ENCODE measurements around the gene NPS. TPM values are rescaled to one million over a fixed set of nuclear protein-coding genes. Genes with fewer than 3 reads are reported as not detected.

The NPS gene
- polyA plus RNA-seq, 3 donors, result not detected

Other genes with a start within 250 kb of the NPS start
- 1 to 10 TPM; 1.2 to 2.0 (median 1.4) TPM for gene FOXI2, start 187.9 kb downstream of the NPS start, polyA plus RNA-seq (ENCODE audit: insufficient read length in 3 of 3)

Measured in renal pelvis (tissue), 3 donors.